ENCODE results near the gene EEIG2.

Gene EEIG2

GRCh38 chr1:108556499-108556898, 3.4 kb upstream of the EEIG2 start:
- Mint-ChIP-seq H3K4me3 (no peak overlapping the region), H3K9me3 (no peaks in the 10 kb centered on the region), H3K27ac (no peak overlapping the region), H3K27me3 (no peaks in the 10 kb centered on the region), H3K36me3 (ENCODE audit: low read depth) (peaks cover 13% of the 10 kb centered on the region), H3K4me1 (ENCODE audit: low read depth) (peaks cover 26% of the 10 kb centered on the region)
- intact Hi-C loops (cut with micrococcal nuclease): loop anchor here (2.0 to 5.0 kb wide), 2 partner anchors 136 to 190 kb away; partner anchors contain the start of genes PRPF38B and STXBP3

- H3K27ac Mint-ChIP-seq: no peak overlapping the region
- H3K4me3 Mint-ChIP-seq: no peak overlapping the region
These were observed 2.6 kb upstream of the EEIG2 start for GRCh38 chr1:108557296-108557695.

GRCh38 chr1:108560189-108560873, 431 bp downstream of the EEIG2 start:
- Mint-ChIP-seq H3K27ac (peak overlapping the region; percentile 95), H3K4me1 (ENCODE audit: low read depth) (peaks cover 38% of the 10 kb centered on the region), H3K9me3 (no peaks in the 10 kb centered on the region), H3K36me3 (ENCODE audit: low read depth) (peaks cover 11% of the 10 kb centered on the region), H3K27me3 (no peaks in the 10 kb centered on the region), H3K4me3 (peak overlapping the region; percentile 97)
- intact Hi-C loops (cut with micrococcal nuclease): no loop called here

More at GRCh38 chr1:108557296-108557695, 2.6 kb upstream of the EEIG2 start:
- H3K27me3 Mint-ChIP-seq: no peaks in the 10 kb centered on the region
- H3K36me3 Mint-ChIP-seq (ENCODE audit: low read depth): peaks cover 13% of the 10 kb centered on the region
- H3K9me3 Mint-ChIP-seq: no peaks in the 10 kb centered on the region
- H3K4me1 Mint-ChIP-seq (ENCODE audit: low read depth): peaks cover 31% of the 10 kb centered on the region
- intact Hi-C loops (cut with micrococcal nuclease): loop anchor here (2.0 to 5.0 kb wide), 2 partner anchors 135 to 190 kb away; partner anchors contain the start of genes PRPF38B and STXBP3

GRCh38 chr1:108560874-108561459, 1.1 kb downstream of the EEIG2 start:
- H3K4me1 Mint-ChIP-seq (ENCODE audit: low read depth): peaks cover 34% of the 10 kb centered on the region
- H3K27me3 Mint-ChIP-seq: no peaks in the 10 kb centered on the region
- H3K9me3 Mint-ChIP-seq: no peaks in the 10 kb centered on the region
- H3K4me3 Mint-ChIP-seq: peak overlapping the region; percentile 97
- intact Hi-C loops (cut with micrococcal nuclease): loop anchor here (1.0 kb wide), 1 partner anchor 49 kb away; no protein-coding TSS in a partner anchor
- H3K36me3 Mint-ChIP-seq (ENCODE audit: low read depth): peaks cover 9% of the 10 kb centered on the region
- peak overlapping the region; percentile 95 for H3K27ac Mint-ChIP-seq

GRCh38 chr1:108561689-108562326, 1.9 kb downstream of the EEIG2 start:
- H3K27ac Mint-ChIP-seq: no peak overlapping the region
- H3K9me3 Mint-ChIP-seq: no peaks in the 10 kb centered on the region
- intact Hi-C loops (cut with micrococcal nuclease): loop anchor here (1.0 kb wide), 1 partner anchor 50 kb away; no protein-coding TSS in a partner anchor
- peaks cover 34% of the 10 kb centered on the region for H3K4me1 Mint-ChIP-seq (ENCODE audit: low read depth)
- peaks cover 9% of the 10 kb centered on the region for H3K36me3 Mint-ChIP-seq (ENCODE audit: low read depth)
- H3K27me3 Mint-ChIP-seq: no peaks in the 10 kb centered on the region
- peak overlapping the region; percentile 55 for H3K4me3 Mint-ChIP-seq

- no peaks in the 10 kb centered on the region for H3K27me3 Mint-ChIP-seq
- intact Hi-C loops (cut with micrococcal nuclease): no loop called here
- H3K4me1 Mint-ChIP-seq (ENCODE audit: low read depth): peaks cover 38% of the 10 kb centered on the region
- no peak overlapping the region for H3K27ac Mint-ChIP-seq
- no peak overlapping the region for H3K4me3 Mint-ChIP-seq
- H3K36me3 Mint-ChIP-seq (ENCODE audit: low read depth): peaks cover 9% of the 10 kb centered on the region
- H3K9me3 Mint-ChIP-seq: no peaks in the 10 kb centered on the region
These were observed 3.9 kb downstream of the EEIG2 start for GRCh38 chr1:108563808-108564207.

GRCh38 chr1:108565081-108565480, 5.2 kb downstream of the EEIG2 start:
- intact Hi-C loops (cut with micrococcal nuclease): no loop called here
- no peaks in the 10 kb centered on the region for H3K9me3 Mint-ChIP-seq
- no peak overlapping the region for H3K4me3 Mint-ChIP-seq
- H3K27ac Mint-ChIP-seq: no peak overlapping the region
- peaks cover 39% of the 10 kb centered on the region for H3K4me1 Mint-ChIP-seq (ENCODE audit: low read depth)
- H3K36me3 Mint-ChIP-seq (ENCODE audit: low read depth): peaks cover 9% of the 10 kb centered on the region
- H3K27me3 Mint-ChIP-seq: no peaks in the 10 kb centered on the region

- Mint-ChIP-seq H3K9me3 (no peaks in the 10 kb centered on the region), H3K27ac (no peak overlapping the region), H3K36me3 (ENCODE audit: low read depth) (peaks cover 5% of the 10 kb centered on the region), H3K27me3 (no peaks in the 10 kb centered on the region), H3K4me1 (ENCODE audit: low read depth) (peaks cover 39% of the 10 kb centered on the region), H3K4me3 (no peak overlapping the region)
- intact Hi-C loops (cut with micrococcal nuclease): no loop called here
These were observed 5.6 kb downstream of the EEIG2 start for GRCh38 chr1:108565512-108565911.

GRCh38 chr1:108568589-108568988, 8.7 kb downstream of the EEIG2 start:
- H3K27me3 Mint-ChIP-seq: no peaks in the 10 kb centered on the region
- intact Hi-C loops (cut with micrococcal nuclease): no loop called here
- H3K4me3 Mint-ChIP-seq: no peak overlapping the region
- H3K4me1 Mint-ChIP-seq (ENCODE audit: low read depth): peaks cover 16% of the 10 kb centered on the region
- no peaks in the 10 kb centered on the region for H3K9me3 Mint-ChIP-seq
- no peak overlapping the region for H3K27ac Mint-ChIP-seq
- H3K36me3 Mint-ChIP-seq (ENCODE audit: low read depth): no peaks in the 10 kb centered on the region

GRCh38 chr1:108569097-108569728, 9.3 kb downstream of the EEIG2 start:
- peaks cover 11% of the 10 kb centered on the region for H3K4me1 Mint-ChIP-seq (ENCODE audit: low read depth)
- intact Hi-C loops (cut with micrococcal nuclease): no loop called here
- H3K27me3 Mint-ChIP-seq: no peaks in the 10 kb centered on the region
- H3K4me3 Mint-ChIP-seq: no peak overlapping the region
- no peaks in the 10 kb centered on the region for H3K36me3 Mint-ChIP-seq (ENCODE audit: low read depth)
- H3K9me3 Mint-ChIP-seq: no peaks in the 10 kb centered on the region
- H3K27ac Mint-ChIP-seq: no peak overlapping the region

- Mint-ChIP-seq H3K36me3 (ENCODE audit: low read depth) (no peaks in the 10 kb centered on the region), H3K27ac (no peak overlapping the region), H3K4me1 (ENCODE audit: low read depth) (peaks cover 12% of the 10 kb centered on the region), H3K9me3 (no peaks in the 10 kb centered on the region), H3K27me3 (no peaks in the 10 kb centered on the region), H3K4me3 (no peak overlapping the region)
- intact Hi-C loops (cut with micrococcal nuclease): no loop called here
These were observed 10.2 kb downstream of the EEIG2 start for GRCh38 chr1:108570128-108570527.

- H3K27me3 Mint-ChIP-seq: no peaks in the 10 kb centered on the region
- no peak overlapping the region for H3K27ac Mint-ChIP-seq
- H3K4me1 Mint-ChIP-seq (ENCODE audit: low read depth): peaks cover 20% of the 10 kb centered on the region
- no peaks in the 10 kb centered on the region for H3K9me3 Mint-ChIP-seq
- H3K4me3 Mint-ChIP-seq: no peak overlapping the region
- H3K36me3 Mint-ChIP-seq (ENCODE audit: low read depth): no peaks in the 10 kb centered on the region
- intact Hi-C loops (cut with micrococcal nuclease): no loop called here
These were observed 11.1 kb downstream of the EEIG2 start for GRCh38 chr1:108570998-108571401.

GRCh38 chr1:108572182-108572581, 12.3 kb downstream of the EEIG2 start:
- Mint-ChIP-seq H3K4me1 (ENCODE audit: low read depth) (peaks cover 20% of the 10 kb centered on the region), H3K9me3 (no peaks in the 10 kb centered on the region), H3K36me3 (ENCODE audit: low read depth) (no peaks in the 10 kb centered on the region), H3K27ac (no peak overlapping the region), H3K4me3 (no peak overlapping the region), H3K27me3 (no peaks in the 10 kb centered on the region)
- intact Hi-C loops (cut with micrococcal nuclease): no loop called here

- Mint-ChIP-seq H3K27ac (no peak overlapping the region), H3K4me3 (no peak overlapping the region), H3K4me1 (ENCODE audit: low read depth) (peaks cover 20% of the 10 kb centered on the region), H3K36me3 (ENCODE audit: low read depth) (no peaks in the 10 kb centered on the region), H3K9me3 (no peaks in the 10 kb centered on the region), H3K27me3 (no peaks in the 10 kb centered on the region)
- intact Hi-C loops (cut with micrococcal nuclease): no loop called here
These were observed 13.3 kb downstream of the EEIG2 start for GRCh38 chr1:108573183-108573582.
